ENCODE data around the gene IRAK2. TPM values are rescaled to one million over a fixed set of nuclear protein-coding genes. Genes with fewer than 3 reads are reported as not detected.

Gene IRAK2
- total and polyA plus RNA-seq, 2 experiments from 2014 or later, result 2.5 to 3.7 TPM

GRCh38 chr3:10289077-10289476, 124.4 kb downstream of the IRAK2 start:
- H3K36me3 ChIP-seq (replicated peaks; ENCODE audit: insufficient read depth, low read depth), result no peaks in the 10 kb centered on the region
- H3K27me3 ChIP-seq, result no peaks in the 10 kb centered on the region
- no peak for DNase-seq (ENCODE audit: low spot score)
- no peaks in the 10 kb centered on the region for H4K20me1 ChIP-seq (ENCODE audit: insufficient read depth, poor library complexity, severe bottlenecking)
- H2AFZ ChIP-seq, result no peak overlapping the region
- H3K27ac ChIP-seq, result no peak overlapping the region
- 91% methylated on average over 9 of the region's 9 CpGs for WGBS (ENCODE audit: low lambda C conversion rate, missing lambda C conversion rate)
- no peaks in the 10 kb centered on the region for H3K79me2 ChIP-seq
- no peaks in the 10 kb centered on the region for H3K9me3 ChIP-seq (ENCODE audit: low read depth)
- TF ChIP-seq, protein P1, sequence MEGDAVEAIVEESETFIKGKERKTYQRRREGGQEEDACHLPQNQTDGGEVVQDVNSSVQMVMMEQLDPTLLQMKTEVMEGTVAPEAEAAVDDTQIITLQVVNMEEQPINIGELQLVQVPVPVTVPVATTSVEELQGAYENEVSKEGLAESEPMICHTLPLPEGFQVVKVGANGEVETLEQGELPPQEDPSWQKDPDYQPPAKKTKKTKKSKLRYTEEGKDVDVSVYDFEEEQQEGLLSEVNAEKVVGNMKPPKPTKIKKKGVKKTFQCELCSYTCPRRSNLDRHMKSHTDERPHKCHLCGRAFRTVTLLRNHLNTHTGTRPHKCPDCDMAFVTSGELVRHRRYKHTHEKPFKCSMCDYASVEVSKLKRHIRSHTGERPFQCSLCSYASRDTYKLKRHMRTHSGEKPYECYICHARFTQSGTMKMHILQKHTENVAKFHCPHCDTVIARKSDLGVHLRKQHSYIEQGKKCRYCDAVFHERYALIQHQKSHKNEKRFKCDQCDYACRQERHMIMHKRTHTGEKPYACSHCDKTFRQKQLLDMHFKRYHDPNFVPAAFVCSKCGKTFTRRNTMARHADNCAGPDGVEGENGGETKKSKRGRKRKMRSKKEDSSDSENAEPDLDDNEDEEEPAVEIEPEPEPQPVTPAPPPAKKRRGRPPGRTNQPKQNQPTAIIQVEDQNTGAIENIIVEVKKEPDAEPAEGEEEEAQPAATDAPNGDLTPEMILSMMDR (IDR thresholded peaks at IDR 0.05; ENCODE audit: poor library complexity), result no peak
- TF ChIP-seq EZH2phosphoT487 (IDR thresholded peaks at IDR 0.05; ENCODE audit: low read depth, severe bottlenecking, unreplicated experiment) (no peak), EZH2 (IDR thresholded peaks at IDR 0.05; ENCODE audit: borderline replicate concordance) (no peak)
- H3K9me2 ChIP-seq (replicated peaks; ENCODE audit: insufficient read depth), result no peaks in the 10 kb centered on the region
- H3K4me3 ChIP-seq, result no peak overlapping the region
- peaks cover 9% of the 10 kb centered on the region for H3K4me1 ChIP-seq (ENCODE audit: insufficient read depth)
- no peak overlapping the region for H3K4me2 ChIP-seq

- H3K36me3 ChIP-seq (replicated peaks; ENCODE audit: insufficient read depth, low read depth), result no peaks in the 10 kb centered on the region
- H3K4me2 ChIP-seq, result no peak overlapping the region
- TF ChIP-seq, protein P1 (IDR thresholded peaks at IDR 0.05; ENCODE audit: poor library complexity), result no peak
- no peak for TF ChIP-seq EZH2 (IDR thresholded peaks at IDR 0.05; ENCODE audit: borderline replicate concordance)
- TF ChIP-seq EZH2phosphoT487 (IDR thresholded peaks at IDR 0.05; ENCODE audit: low read depth, severe bottlenecking, unreplicated experiment), result no peak
- no peak overlapping the region for H3K4me3 ChIP-seq
- H3K79me2 ChIP-seq, result no peaks in the 10 kb centered on the region
- H4K20me1 ChIP-seq (ENCODE audit: insufficient read depth, poor library complexity, severe bottlenecking), result no peaks in the 10 kb centered on the region
- peaks cover 9% of the 10 kb centered on the region for H3K4me1 ChIP-seq (ENCODE audit: insufficient read depth)
- 94% methylated on average over 9 of the region's 9 CpGs for WGBS (ENCODE audit: low lambda C conversion rate, missing lambda C conversion rate)
- no peak overlapping the region for H3K27ac ChIP-seq
- DNase-seq (ENCODE audit: low spot score), result no peak
- H2AFZ ChIP-seq, result no peak overlapping the region
- no peaks in the 10 kb centered on the region for H3K9me3 ChIP-seq (ENCODE audit: low read depth)
- no peaks in the 10 kb centered on the region for H3K9me2 ChIP-seq (replicated peaks; ENCODE audit: insufficient read depth)
- no peaks in the 10 kb centered on the region for H3K27me3 ChIP-seq
Observed at GRCh38 chr3:10289787-10290355, 125.2 kb downstream of the IRAK2 start.

DNA sequence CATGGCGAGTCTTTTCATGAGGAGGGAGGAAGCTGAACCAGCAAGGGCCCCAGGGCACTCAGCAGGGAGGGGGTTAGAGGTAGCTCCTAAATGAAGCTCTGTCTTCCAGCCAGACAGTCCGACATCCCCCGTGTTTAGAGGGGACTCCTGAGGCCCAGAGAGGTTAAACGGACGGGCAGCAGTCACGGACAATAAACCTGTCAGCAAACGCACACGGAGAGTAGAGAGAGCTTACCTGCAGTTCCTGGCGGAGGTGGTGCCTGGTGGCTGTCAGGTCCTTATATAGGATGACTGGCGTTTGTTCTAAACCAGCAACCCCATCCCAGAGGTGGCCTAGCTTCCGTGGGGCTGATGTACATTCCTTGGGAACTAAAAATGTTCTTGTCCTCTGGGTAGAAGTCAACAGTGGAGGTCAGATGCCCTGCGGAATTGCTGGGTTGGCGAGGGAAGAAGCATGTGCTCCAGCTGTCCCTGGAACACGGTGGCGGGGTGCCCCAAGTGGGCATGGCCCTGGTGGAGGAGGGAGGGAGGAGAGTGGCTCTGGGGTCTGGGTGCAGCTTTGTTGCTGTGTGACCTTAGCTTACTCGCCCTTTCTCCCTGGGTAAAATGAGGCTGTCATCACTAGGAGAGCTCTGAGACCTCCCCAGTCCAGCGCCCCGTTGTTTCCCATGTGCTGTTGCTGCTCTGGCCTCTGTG, 125.9 kb downstream of the IRAK2 start:
- no peak overlapping the region for H2AFZ ChIP-seq
- no peaks in the 10 kb centered on the region for H3K9me3 ChIP-seq (ENCODE audit: low read depth)
- no peaks in the 10 kb centered on the region for H4K20me1 ChIP-seq (ENCODE audit: insufficient read depth, poor library complexity, severe bottlenecking)
- H3K79me2 ChIP-seq, result no peaks in the 10 kb centered on the region
- H3K4me2 ChIP-seq, result no peak overlapping the region
- no peak for DNase-seq (ENCODE audit: low spot score)
- 91% methylated on average over 18 of the region's 18 CpGs for WGBS (ENCODE audit: low lambda C conversion rate, missing lambda C conversion rate)
- H3K9me2 ChIP-seq (replicated peaks; ENCODE audit: insufficient read depth), result no peaks in the 10 kb centered on the region
- H3K27me3 ChIP-seq, result no peaks in the 10 kb centered on the region
- H3K4me1 ChIP-seq (ENCODE audit: insufficient read depth), result peaks cover 9% of the 10 kb centered on the region
- TF ChIP-seq EZH2phosphoT487 (IDR thresholded peaks at IDR 0.05; ENCODE audit: low read depth, severe bottlenecking, unreplicated experiment) (no peak), EZH2 (IDR thresholded peaks at IDR 0.05; ENCODE audit: borderline replicate concordance) (no peak)
- TF ChIP-seq, protein P1 (IDR thresholded peaks at IDR 0.05; ENCODE audit: poor library complexity), result no peak
- H3K4me3 ChIP-seq, result no peak overlapping the region
- no peak overlapping the region for H3K27ac ChIP-seq
- no peaks in the 10 kb centered on the region for H3K36me3 ChIP-seq (replicated peaks; ENCODE audit: insufficient read depth, low read depth)
